Diencephalon (tissue), 1 donor: Measurements from ENCODE around the gene DHRS2. TPM values are rescaled to one million over a fixed set of nuclear protein-coding genes. Genes with fewer than 3 reads are reported as not detected.

Experiments used
- total RNA-seq: library from RNA; depleted of rRNA; stranded (reverse); fragments of >200 nt; gene quantifications from one replicate; pipeline ENCODE4 v1.2.3, GENCODE V29; 2014

DHRS2 gene, protein sequence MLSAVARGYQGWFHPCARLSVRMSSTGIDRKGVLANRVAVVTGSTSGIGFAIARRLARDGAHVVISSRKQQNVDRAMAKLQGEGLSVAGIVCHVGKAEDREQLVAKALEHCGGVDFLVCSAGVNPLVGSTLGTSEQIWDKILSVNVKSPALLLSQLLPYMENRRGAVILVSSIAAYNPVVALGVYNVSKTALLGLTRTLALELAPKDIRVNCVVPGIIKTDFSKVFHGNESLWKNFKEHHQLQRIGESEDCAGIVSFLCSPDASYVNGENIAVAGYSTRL
- 0.92 TPM for total RNA-seq

DNA sequence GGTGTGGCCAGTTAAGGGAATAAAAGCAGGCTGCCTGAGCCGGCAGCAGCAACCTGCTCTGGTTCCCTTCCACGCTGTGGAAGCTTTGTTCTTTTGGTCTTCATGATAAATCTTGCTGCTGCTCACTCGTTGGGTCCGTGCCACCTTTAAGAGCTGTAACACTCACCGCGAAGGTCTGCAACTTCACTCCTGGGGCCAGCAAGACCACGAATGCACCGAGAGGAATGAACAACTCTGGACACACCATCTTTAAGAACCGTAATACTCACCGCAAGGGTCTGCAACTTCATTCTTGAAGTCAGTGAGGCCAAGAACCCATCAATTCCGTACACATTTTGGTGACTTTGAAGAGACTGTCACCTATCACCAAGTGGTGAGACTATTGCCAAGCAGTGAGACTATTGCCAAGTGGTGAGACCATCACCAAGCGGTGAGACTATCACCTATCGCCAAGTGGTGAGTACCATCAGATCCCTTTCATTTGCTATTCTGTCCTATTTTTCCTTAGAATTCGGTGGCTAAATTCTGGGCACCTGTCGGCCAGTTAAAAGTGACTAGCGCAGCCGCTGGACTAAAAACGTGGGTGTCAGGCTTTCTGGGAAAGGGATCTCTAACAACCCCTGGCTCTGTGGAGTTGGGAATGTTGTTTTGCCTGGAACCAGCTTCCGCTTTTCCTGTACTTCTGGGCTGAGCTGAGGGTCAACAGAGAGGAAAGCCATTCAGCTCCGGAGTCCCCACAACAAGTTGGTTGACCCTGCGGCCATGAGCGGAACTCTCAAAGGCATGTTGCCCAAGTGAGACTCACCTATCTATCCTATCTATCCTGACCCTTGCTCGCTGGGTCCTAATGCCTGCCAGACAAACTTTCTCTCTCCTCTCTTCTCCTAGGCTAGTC, at the start of gene DHRS2:
TSS of gene DHRS2 (plus strand) at position 48 of the 895 bp plus-strand sequence. CDS start 2,501 bp downstream, outside the sequence.

Other genes with a start within 250 kb of the DHRS2 start
- under 0.01 TPM for gene MYH6, start 228.1 kb upstream of the DHRS2 start, total RNA-seq
- 3.2 TPM for gene MYH7, start 200.7 kb upstream of the DHRS2 start, total RNA-seq
- 39.0 TPM for gene NGDN, start 166.7 kb upstream of the DHRS2 start, total RNA-seq
- 3.5 TPM for gene ZFHX2, start 84.6 kb upstream of the DHRS2 start, total RNA-seq
- 14.1 TPM for gene THTPA, start 80.1 kb upstream of the DHRS2 start, total RNA-seq
- gene AP1G2, start 68.6 kb upstream of the DHRS2 start, total RNA-seq: 23.5 TPM
- gene JPH4, start 57.6 kb upstream of the DHRS2 start, total RNA-seq: 50.3 TPM